ENCODE data around the gene AEBP1.

DNA sequence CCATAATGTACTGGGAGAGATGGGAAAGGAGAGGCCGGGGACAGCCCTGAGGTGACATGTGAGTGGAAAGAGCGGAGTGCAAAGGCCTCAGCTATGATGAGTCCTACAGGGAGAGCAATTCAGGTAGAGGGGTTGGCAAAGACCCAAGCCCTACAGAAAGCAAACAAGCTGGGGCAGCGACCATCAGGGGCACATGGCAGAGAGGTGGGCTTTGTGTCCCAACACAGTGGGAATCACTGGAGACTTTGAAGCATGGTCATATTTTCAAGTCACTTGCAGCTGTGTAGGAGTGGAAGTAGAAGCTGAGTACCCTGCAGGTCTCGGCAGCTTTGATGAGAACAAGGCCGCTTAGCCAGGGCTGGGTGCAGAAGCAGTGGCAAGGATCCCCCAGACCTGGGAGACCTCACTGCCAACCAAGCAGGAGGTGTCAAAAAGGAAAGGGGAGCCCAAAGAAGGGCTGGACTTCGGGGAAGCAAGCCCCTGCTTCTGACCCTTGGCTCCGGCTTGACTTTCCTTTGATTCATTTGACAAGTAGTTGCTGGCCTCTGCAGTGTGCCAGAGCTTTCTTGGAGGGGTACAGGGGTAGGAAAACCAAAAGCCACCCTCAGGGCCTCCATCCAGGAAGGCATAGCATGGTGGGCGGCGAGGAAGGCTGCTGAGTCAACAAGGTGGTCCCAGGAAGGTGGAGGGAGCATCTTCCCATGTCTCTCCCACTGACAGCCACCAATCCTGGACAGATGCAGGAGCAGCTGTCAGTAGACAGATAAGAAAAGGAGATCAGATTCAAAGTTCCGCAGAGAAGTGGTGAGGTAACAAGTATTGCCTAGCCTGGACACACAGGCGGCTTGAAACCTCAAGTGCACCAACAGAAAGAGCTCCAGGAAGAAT is 36.8 kb upstream of the AEBP1 start:
- TF ChIP-seq, protein P1, sequence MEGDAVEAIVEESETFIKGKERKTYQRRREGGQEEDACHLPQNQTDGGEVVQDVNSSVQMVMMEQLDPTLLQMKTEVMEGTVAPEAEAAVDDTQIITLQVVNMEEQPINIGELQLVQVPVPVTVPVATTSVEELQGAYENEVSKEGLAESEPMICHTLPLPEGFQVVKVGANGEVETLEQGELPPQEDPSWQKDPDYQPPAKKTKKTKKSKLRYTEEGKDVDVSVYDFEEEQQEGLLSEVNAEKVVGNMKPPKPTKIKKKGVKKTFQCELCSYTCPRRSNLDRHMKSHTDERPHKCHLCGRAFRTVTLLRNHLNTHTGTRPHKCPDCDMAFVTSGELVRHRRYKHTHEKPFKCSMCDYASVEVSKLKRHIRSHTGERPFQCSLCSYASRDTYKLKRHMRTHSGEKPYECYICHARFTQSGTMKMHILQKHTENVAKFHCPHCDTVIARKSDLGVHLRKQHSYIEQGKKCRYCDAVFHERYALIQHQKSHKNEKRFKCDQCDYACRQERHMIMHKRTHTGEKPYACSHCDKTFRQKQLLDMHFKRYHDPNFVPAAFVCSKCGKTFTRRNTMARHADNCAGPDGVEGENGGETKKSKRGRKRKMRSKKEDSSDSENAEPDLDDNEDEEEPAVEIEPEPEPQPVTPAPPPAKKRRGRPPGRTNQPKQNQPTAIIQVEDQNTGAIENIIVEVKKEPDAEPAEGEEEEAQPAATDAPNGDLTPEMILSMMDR (conservative IDR thresholded peaks at IDR 0.05; ENCODE audit: low read length): no peak
- no peak for TF ChIP-seq EZH2phosphoT487 (IDR thresholded peaks at IDR 0.05; ENCODE audit: borderline replicate concordance, low read depth, low read length)

Measured in OCI-LY7 (cell line).